H1 (cell line): ENCODE data around the gene COL20A1. TPM values are rescaled to one million over a fixed set of nuclear protein-coding genes. Genes with fewer than 3 reads are reported as not detected.

Source experiments
- ATF2 ChIP-seq: IDR thresholded peaks from 2 replicates; pipeline ENCODE4 v1.6.1; 2012; ENCODE audit warnings: low read length, inconsistent platforms
- CHD7 ChIP-seq: fragments of 300-600 bp; sonication (generic); IDR thresholded peaks from 2 replicates; pipeline ENCODE4 v1.7.1; 2012; ENCODE audit warnings: low read length, moderate library complexity, mild to moderate bottlenecking, inconsistent platforms; ENCODE audit not compliant: insufficient replicate concordance
- E2F6 ChIP-seq: IDR thresholded peaks from 2 replicates; pipeline ENCODE4 v1.6.1; 2012; ENCODE audit warnings: inconsistent platforms
- JUND ChIP-seq: IDR thresholded peaks from 2 replicates; pipeline ENCODE4 v1.6.1; 2011; ENCODE audit warnings: mild to moderate bottlenecking, improper control_type of control experiment, low read length
- NRF1 ChIP-seq: IDR thresholded peaks from 2 replicates; pipeline ENCODE4 v1.6.1; 2011; ENCODE audit warnings: mild to moderate bottlenecking, low read depth, low read length, improper control_type of control experiment
- RNF2 ChIP-seq: fragments of 200-900, 300-1000 bp; sonication (generic); IDR thresholded peaks from 2 replicates; pipeline ENCODE4 v1.7.1; 2016; ENCODE audit warnings: borderline replicate concordance, low read depth, mild to moderate bottlenecking, antibody characterized with exemption, low read length; ENCODE audit not compliant: poor library complexity, severe bottlenecking; ENCODE audit errors: missing control alignments
- polyA plus RNA-seq, 7 experiments: library from polyadenylated mRNA; depleted of rRNA in 3 of 7; stranded (reverse) in 5 of 7; unstranded in 2 of 7; fragments of >200 nt in 5 of 7; fragments of 200-250 nt in 2 of 7; gene quantifications; 1 replicate in 5 of 7; 2 replicates in 1 of 7; 4 replicates in 1 of 7; pipeline versions ENCODE4 v1.2.1 to v1.2.3, GENCODE V29; 2011 to 2013; ENCODE audit warnings: missing spikeins in 2 of 7, mixed read lengths in 2 of 7
- total RNA-seq: library from RNA; stranded (reverse); fragmentation: NEBNext Ultra II Directional; extraction: Animal tissue kit (Norgen Biotek cat#: 25700); gene quantifications from 2 replicates; pipeline ENCODE4 v1.2.1, GENCODE V29; 2021

The COL20A1 gene
- total and polyA plus RNA-seq, 2 of the 8 experiments (the other 6 are each of a cell fraction or from before 2014, with no cell fraction given): 0.19 to 0.21 TPM

- TF ChIP-seq CHD7: no peak
- TF ChIP-seq RNF2: no peak
- no peak for TF ChIP-seq JUND
- TF ChIP-seq NRF1: no peak
- no peak for TF ChIP-seq ATF2
- no peak for TF ChIP-seq E2F6
Measured at GRCh38 chr20:63312690-63313348, 19.8 kb downstream of the COL20A1 start (continued).
